Adipocyte (in vitro differentiated cells): ENCODE data around the gene TSEN15.
"Not testable (repeated sequence)": the region's sequence is repeated elsewhere in the genome, so short reads cannot be mapped to it uniquely, and the experiment has no call there.

ENCODE experiments used
- DNase-seq: peaks from one replicate; pipeline ENCODE4 v3.0.0-alpha.2; 2015; ENCODE audit warnings: low read depth
- H3K27me3 ChIP-seq: replicated peaks from 2 replicates; pipeline ENCODE4 v1.7.0; 2013; ENCODE audit warnings: mild to moderate bottlenecking, low read length, moderate library complexity; ENCODE audit not compliant: control insufficient read depth, insufficient read depth
- H3K36me3 ChIP-seq: 2 replicates; pipeline ENCODE4 v1.7.0; 2013; ENCODE audit warnings: low read length, mild to moderate bottlenecking, moderate library complexity; ENCODE audit not compliant: control insufficient read depth, insufficient read depth, severe bottlenecking
- H3K4me1 ChIP-seq: 2 replicates; pipeline ENCODE4 v1.7.0; 2013; ENCODE audit warnings: mild to moderate bottlenecking, low read length, moderate library complexity; ENCODE audit not compliant: control insufficient read depth, insufficient read depth
- H3K4me3 ChIP-seq: 2 replicates; pipeline ENCODE4 v1.7.0; 2013; ENCODE audit warnings: mild to moderate bottlenecking, low read length, moderate library complexity
- H3K9ac ChIP-seq: 2 replicates; pipeline ENCODE4 v1.7.0; 2013; ENCODE audit warnings: mild to moderate bottlenecking, low read length, moderate library complexity
- H3K9me3 ChIP-seq: 2 replicates; pipeline ENCODE4 v1.7.0; 2013; ENCODE audit warnings: mild to moderate bottlenecking, low read length, moderate library complexity; ENCODE audit not compliant: control insufficient read depth

TSEN15 gene

DNA sequence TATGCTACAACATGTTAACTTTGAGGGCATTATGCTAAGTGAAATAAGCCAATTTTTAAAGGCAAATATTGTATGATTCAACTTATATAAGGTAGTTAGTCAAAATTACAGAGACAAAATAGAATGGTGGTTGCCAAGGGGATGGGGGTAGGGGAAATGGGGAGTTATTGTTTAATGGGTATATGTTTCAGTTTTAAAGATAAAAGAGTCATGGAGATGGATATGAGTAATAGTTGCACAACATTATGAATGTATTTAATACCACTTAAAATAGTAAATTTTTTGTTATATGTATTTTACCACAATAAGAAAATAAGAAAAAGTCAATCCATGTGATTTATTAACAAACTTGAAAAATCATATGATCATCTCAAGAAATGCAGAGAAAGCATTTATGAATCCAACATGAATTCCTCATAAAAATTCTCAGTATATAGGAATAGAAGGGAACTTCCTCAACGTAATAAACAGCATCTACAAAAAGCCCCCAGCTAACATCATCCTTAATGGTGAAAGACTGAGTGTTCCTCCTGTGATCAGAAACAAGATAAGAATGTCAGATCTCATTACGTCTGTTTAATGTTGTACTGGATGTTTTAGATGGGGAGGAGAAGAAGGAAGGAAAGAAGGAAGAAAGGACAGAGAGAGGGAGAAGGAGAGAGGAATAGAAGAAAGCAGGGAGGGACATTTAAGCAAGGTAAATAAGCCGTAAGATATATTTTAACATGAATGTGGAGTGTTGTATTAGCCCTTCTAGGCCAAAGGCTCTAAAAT is 6.7 kb upstream of the TSEN15 start:
- H3K27me3 ChIP-seq: peaks cover under 1% of the 10 kb centered on the region
- no peak for DNase-seq
- H3K36me3 ChIP-seq: no peaks in the 10 kb centered on the region
- H3K4me3 ChIP-seq: no peak overlapping the region
- no peak overlapping the region for H3K9ac ChIP-seq
- no peaks in the 10 kb centered on the region for H3K4me1 ChIP-seq
- no peaks in the 10 kb centered on the region for H3K9me3 ChIP-seq

DNA sequence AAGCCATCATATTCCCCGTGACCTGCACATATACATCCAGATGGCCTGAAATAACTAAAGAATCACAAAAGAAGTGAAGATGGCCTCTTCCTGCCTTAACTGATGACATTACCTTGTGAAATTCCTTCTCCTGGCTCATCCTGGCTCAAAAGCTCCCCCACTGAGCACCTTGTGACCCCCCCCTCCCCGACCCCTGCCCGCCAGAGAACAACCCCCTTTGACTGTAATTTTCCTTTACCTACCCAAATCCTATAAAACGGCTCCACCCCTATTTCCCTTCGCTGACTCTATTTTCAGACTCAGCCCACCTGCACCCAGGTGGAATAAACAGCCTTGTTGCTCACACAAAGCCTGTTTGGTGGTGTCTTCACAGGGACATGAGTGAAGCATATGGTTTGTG is 4.0 kb upstream of the TSEN15 start:
- H3K36me3 ChIP-seq, DNase-seq: not testable (repeated sequence)
- peaks cover 14% of the 10 kb centered on the region for H3K4me1 ChIP-seq

DNA sequence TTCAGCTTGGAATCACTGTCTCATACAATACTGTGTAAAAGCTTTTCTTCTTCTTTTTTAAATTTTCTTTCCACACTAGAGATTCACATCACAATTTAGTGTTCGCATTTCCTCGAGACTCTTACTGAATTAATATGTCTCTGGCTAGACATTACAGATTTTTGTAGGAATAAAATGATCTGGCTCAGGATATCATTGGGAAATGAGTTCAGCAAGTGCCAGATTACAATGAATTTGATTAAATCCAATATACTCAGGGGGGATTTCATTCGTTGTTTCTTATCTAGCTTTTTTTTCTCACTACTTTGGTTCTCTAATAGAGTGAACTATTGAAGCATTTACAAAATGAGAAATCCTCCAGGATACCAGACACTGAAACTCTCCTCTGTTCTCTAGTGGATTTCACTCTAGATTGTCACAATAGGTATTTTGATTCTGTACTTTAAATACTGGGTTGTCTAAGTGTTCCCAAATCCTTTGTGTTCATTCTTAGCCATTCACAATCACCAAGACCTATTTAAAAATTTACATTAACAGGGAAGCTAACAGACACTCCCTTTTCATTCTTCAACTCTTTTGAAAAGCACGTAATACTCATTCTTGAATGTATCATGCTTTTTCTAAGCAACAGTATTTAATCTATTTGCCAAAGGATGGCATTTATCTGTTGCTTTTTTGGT is 2.8 kb upstream of the TSEN15 start:
- no peaks in the 10 kb centered on the region for H3K9me3 ChIP-seq
- no peak for DNase-seq
- no peak overlapping the region for H3K4me3 ChIP-seq
- no peaks in the 10 kb centered on the region for H3K27me3 ChIP-seq
- H3K36me3 ChIP-seq: no peaks in the 10 kb centered on the region
- peaks cover 24% of the 10 kb centered on the region for H3K4me1 ChIP-seq
- H3K9ac ChIP-seq: no peak overlapping the region

More for the DNA sequence above, 4.0 kb upstream of the TSEN15 start:
- not testable (repeated sequence) for H3K27me3 ChIP-seq, H3K4me3 ChIP-seq, H3K9ac ChIP-seq, H3K9me3 ChIP-seq

DNA sequence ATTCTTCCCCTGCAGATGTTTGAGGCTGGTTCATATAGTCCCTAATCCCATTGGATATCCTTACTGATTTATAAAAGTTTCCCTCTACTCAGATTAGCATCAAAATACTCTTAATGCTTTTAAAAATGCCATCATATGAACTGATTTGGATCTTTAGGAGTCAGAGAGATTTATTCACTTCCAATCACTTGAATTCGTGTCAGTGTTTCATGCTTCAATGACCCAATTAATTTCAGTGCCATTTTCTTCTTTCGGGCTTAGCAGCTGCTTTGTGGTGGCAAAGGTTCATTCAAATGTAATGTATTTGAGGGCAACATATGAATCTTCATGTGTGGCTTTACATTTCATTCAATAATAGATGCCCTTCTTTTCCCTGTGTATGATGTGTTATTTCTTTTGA is 2.2 kb upstream of the TSEN15 start:
- no peaks in the 10 kb centered on the region for H3K9me3 ChIP-seq
- H3K4me3 ChIP-seq: no peak overlapping the region
- no peak overlapping the region for H3K9ac ChIP-seq
- no peaks in the 10 kb centered on the region for H3K36me3 ChIP-seq
- H3K4me1 ChIP-seq: peaks cover 27% of the 10 kb centered on the region
- no peaks in the 10 kb centered on the region for H3K27me3 ChIP-seq
- DNase-seq: no peak

DNA sequence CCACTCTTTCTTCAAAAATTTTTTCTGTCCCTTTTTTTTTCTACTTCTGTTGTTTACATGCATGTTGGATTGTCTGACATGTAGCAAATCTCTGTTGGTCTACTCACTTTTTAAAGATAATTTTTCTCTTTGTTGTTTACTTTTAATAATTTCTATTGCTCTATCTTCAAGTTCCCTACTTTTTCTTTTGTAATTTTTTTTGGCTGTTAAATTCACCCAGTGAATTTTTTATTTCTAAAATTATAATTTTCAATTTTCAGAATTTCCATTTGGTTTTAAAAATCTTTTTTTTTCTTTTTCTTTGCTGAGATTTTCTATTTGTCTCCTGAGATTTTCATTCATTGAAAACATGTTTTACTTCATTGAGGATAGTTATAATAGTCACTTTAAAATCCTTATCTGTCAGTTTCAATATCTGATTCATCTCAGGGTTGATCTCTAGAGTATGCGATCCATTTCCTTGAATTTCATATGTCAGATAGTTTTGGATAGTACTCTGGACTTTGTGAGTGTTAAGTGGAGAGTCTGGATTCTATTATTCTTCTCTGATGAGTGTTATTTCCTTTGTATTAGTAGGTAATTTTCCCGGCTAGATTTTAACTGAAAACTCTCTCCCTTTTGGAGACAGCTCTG is 1.6 kb upstream of the TSEN15 start:
- H3K4me1 ChIP-seq: peaks cover 27% of the 10 kb centered on the region
- DNase-seq: peak; percentile 16
- H3K9ac ChIP-seq: peak overlapping the region; percentile 98
- H3K36me3 ChIP-seq: peaks cover 4% of the 10 kb centered on the region
- no peaks in the 10 kb centered on the region for H3K27me3 ChIP-seq
- no peaks in the 10 kb centered on the region for H3K9me3 ChIP-seq
- no peak overlapping the region for H3K4me3 ChIP-seq

DNA sequence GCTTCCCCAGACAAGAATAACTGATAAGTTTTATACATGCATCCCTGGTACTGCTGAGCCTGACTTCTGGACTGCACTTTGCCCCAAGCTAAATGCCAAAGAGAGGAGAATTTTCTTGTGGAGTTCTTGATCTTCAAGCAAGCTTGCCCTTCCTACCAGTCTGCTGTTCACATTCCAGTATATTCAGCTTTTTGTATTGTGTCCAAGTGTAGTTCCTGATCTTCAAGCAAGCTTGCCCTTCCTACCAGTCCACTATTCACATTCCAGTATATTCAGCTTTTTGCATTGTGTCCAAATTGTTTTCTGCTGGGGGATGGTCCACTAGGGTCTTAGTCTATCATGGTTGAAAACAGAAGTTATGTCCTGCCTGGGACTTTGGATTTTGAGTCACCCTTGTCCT is 894 bp upstream of the TSEN15 start:
- Histone ChIP-seq H3K4me3 (peak overlapping the region; percentile 93), H3K36me3 (peaks cover 11% of the 10 kb centered on the region), H3K27me3 (no peaks in the 10 kb centered on the region), H3K4me1 (peaks cover 27% of the 10 kb centered on the region), H3K9ac (peak overlapping the region; percentile 98), H3K9me3 (no peaks in the 10 kb centered on the region)
- peak; percentile 62 for DNase-seq

DNA sequence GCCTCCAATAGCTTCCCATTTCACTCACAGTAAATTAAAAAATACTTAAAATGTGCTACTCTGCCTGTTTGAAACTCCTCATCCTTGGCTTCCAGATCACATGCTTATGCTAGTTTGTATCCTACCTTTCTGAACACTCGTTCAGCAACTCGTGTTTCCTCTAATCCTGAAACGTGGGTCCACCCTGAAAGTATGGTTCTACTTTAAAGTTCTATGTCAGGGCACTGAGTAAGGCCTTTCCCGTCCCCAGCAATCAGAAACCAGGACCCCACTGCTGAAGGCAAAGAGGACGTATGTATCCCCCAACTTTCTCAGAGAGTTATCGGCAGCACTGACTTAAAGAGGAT is 419 bp upstream of the TSEN15 start:
- no peaks in the 10 kb centered on the region for H3K9me3 ChIP-seq
- peak; percentile 52 for DNase-seq
- H3K4me1 ChIP-seq: peaks cover 27% of the 10 kb centered on the region
- H3K9ac ChIP-seq: peak overlapping the region; percentile 98
- no peaks in the 10 kb centered on the region for H3K27me3 ChIP-seq
- peaks cover 11% of the 10 kb centered on the region for H3K36me3 ChIP-seq
- peak overlapping the region; percentile 93 for H3K4me3 ChIP-seq

DNA sequence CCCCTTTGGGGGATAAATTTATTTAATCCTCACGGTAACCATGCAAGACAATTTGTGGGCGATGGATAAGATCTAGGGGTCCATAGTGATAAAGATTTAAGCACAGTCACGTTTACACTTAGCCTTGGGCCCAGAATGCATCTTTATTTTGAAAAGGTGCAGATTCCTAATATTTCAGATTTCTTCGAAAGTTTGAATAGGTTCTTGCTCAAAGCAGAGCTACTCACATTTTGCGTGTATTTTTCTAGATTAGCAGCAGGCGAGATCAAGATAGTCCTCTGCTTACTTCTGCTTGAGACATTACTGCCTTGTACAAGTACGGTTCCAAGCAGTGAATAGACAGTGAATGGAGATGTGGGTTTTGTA is 647 bp downstream of the TSEN15 start:
- Histone ChIP-seq H3K9me3 (no peaks in the 10 kb centered on the region), H3K9ac (peak overlapping the region; percentile 98), H3K4me1 (peaks cover 36% of the 10 kb centered on the region), H3K4me3 (peak overlapping the region; percentile 93), H3K27me3 (no peaks in the 10 kb centered on the region), H3K36me3 (peaks cover 11% of the 10 kb centered on the region)
- DNase-seq: peak; percentile 36

DNA sequence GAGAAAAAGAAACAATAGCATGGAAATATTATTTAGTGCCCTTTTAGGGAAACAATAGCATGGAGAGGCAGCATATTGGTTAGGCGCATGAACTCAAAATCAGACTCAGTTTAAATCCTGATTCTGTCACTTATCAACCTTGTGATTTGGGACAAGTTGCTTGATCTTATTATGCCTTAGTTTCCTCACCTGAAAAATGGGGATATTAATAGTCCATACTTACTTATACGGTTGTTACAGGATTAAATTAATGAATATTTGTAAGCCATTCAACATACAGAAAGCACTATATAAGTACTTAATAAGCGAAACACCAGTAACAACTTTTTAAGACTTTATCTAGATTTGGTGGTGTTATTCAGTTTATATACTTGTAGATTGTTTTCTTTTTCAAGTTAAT is 1.2 kb downstream of the TSEN15 start:
- Histone ChIP-seq H3K4me3 (peak overlapping the region; percentile 93), H3K27me3 (no peaks in the 10 kb centered on the region), H3K4me1 (peaks cover 42% of the 10 kb centered on the region)

DNA sequence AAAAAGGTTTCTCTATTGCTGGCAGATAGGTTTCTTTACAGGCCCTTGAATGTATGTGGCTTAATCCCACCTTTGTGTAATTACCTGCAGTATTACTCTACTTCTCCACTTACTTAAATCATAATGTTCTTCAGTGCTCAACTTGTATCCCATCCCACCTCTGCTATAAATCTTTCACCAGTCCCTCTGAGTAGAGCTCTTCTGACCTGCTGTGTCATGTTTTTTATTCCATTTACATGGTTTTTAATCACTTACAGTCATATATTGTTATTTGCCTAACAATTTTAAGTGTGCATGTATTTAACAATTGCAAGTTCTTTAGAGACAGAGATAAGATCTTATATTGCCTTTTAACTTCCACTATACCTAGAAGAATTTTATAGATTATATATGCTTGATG is 2.4 kb downstream of the TSEN15 start:
- Histone ChIP-seq H3K27me3 (no peaks in the 10 kb centered on the region), H3K4me1 (peaks cover 48% of the 10 kb centered on the region), H3K9ac (peak overlapping the region; percentile 7), H3K36me3 (peaks cover 11% of the 10 kb centered on the region), H3K4me3 (peak overlapping the region; percentile 28), H3K9me3 (no peaks in the 10 kb centered on the region)
- DNase-seq: no peak

More for the DNA sequence above, 1.2 kb downstream of the TSEN15 start:
- peak overlapping the region; percentile 98 for H3K9ac ChIP-seq
- DNase-seq: no peak
- H3K36me3 ChIP-seq: peaks cover 11% of the 10 kb centered on the region
- no peaks in the 10 kb centered on the region for H3K9me3 ChIP-seq

DNA sequence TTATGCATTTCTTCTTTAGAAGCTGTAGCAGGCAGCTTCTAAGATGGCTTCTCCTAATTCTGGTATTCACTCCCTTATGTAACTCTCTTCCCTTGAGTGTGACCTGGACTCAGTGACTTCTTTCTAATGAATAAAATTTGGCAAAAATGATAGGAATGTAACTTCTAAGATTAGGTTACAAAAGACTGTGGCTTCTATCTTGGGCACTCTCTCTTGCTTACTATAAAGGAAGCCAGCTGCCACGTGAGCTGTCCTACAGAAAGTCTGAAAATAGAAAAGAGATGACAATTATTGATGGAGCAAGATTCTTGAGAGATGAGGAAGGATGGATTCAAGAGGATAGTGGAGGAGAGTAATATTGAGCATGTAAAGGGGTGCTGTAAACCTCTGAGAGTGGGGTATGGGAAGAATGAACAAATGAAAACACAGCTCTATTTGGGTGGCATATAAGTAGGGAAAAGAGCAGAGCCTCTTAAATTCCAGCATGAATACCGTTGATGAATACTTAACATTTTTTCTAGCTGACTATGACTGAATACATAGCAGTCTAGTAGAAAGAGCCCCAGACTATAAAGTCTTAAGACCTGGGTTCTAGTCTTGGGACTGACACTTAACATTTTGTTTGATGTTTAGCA is 5.5 kb downstream of the TSEN15 start:
- H3K9me3 ChIP-seq: no peaks in the 10 kb centered on the region
- peaks cover 36% of the 10 kb centered on the region for H3K4me1 ChIP-seq
- H3K27me3 ChIP-seq: no peaks in the 10 kb centered on the region
- peak; percentile 70 for DNase-seq
- H3K4me3 ChIP-seq: peak overlapping the region; percentile 43
- peak overlapping the region; percentile 61 for H3K9ac ChIP-seq
- peaks cover 23% of the 10 kb centered on the region for H3K36me3 ChIP-seq
